DMS153 treated with DMSO at 0.1 percent for 48 hours (cell line): ENCODE results near the gene BEND6.
"Not testable (repeated sequence)": the region's sequence is repeated elsewhere in the genome, so short reads cannot be mapped to it uniquely, and the experiment has no call there.

ENCODE experiments used
- DNase-seq: peaks from one replicate; lab custom pipeline; 2025; ENCODE audit not compliant: unreplicated experiment; lab: John Stamatoyannopoulos, UW

Gene BEND6

GRCh38 chr6:57026001-57026400, 71.1 kb downstream of the BEND6 start:
- no peak for DNase-seq

- DNase-seq: no peak
These were observed 72.4 kb downstream of the BEND6 start for GRCh38 chr6:57027301-57027700.

GRCh38 chr6:57029213-57029612, 74.3 kb downstream of the BEND6 start:
- DNase-seq: no peak

- DNase-seq: no peak
These were observed 78.3 kb downstream of the BEND6 start for GRCh38 chr6:57033228-57033627.

GRCh38 chr6:57035549-57035948, 80.6 kb downstream of the BEND6 start:
- no peak for DNase-seq

- DNase-seq: no peak
These were observed 84.0 kb downstream of the BEND6 start for GRCh38 chr6:57038906-57039305.

GRCh38 chr6:57040011-57040410, 85.1 kb downstream of the BEND6 start:
- DNase-seq: no peak

- not testable (repeated sequence) for DNase-seq
These were observed 89.2 kb downstream of the BEND6 start for GRCh38 chr6:57044061-57044460.

GRCh38 chr6:57044568-57044967, 89.7 kb downstream of the BEND6 start:
- no peak for DNase-seq

- peak; percentile 81 for DNase-seq
These were observed 91.7 kb downstream of the BEND6 start, which contains the start of gene KIAA1586 for GRCh38 chr6:57046332-57047256. KIAA1586 (plus strand) TSS chr6:57046693; CDS start chr6:57046756, 63 bp downstream.

- DNase-seq: not testable (repeated sequence)
These were observed 92.3 kb downstream of the BEND6 start for GRCh38 chr6:57047257-57047585.

- not testable (repeated sequence) for DNase-seq
These were observed 93.0 kb downstream of the BEND6 start for GRCh38 chr6:57047859-57048258.

GRCh38 chr6:57048577-57048976, 93.7 kb downstream of the BEND6 start:
- DNase-seq: no peak

- no peak for DNase-seq
These were observed 108.9 kb downstream of the BEND6 start for GRCh38 chr6:57063847-57064246.

- no peak for DNase-seq
These were observed 109.9 kb downstream of the BEND6 start for GRCh38 chr6:57064809-57065208.

- no peak for DNase-seq
These were observed 113.2 kb downstream of the BEND6 start for GRCh38 chr6:57068061-57068460.

GRCh38 chr6:57069228-57069627, 114.3 kb downstream of the BEND6 start:
- no peak for DNase-seq

- DNase-seq: no peak
These were observed 115.0 kb downstream of the BEND6 start for GRCh38 chr6:57069920-57070331.

- no peak for DNase-seq
These were observed 117.2 kb downstream of the BEND6 start for GRCh38 chr6:57072108-57072507.

GRCh38 chr6:57074383-57074782, 119.5 kb downstream of the BEND6 start:
- no peak for DNase-seq

GRCh38 chr6:57075092-57075491, 120.2 kb downstream of the BEND6 start:
- DNase-seq: no peak
